HG03159 (cell line): ENCODE data around the gene PPIL4.
"Not testable (repeated sequence)": the region's sequence is repeated elsewhere in the genome, so short reads cannot be mapped to it uniquely, and the experiment has no call there.

Experiments used
- ATAC-seq: cut with Tn5 transposase; IDR thresholded peaks from one replicate; pipeline ENCODE4 v1.9.1; 2021; ENCODE audit warnings: mild to moderate bottlenecking, moderate library complexity; ENCODE audit not compliant: unreplicated experiment

The PPIL4 gene

DNA sequence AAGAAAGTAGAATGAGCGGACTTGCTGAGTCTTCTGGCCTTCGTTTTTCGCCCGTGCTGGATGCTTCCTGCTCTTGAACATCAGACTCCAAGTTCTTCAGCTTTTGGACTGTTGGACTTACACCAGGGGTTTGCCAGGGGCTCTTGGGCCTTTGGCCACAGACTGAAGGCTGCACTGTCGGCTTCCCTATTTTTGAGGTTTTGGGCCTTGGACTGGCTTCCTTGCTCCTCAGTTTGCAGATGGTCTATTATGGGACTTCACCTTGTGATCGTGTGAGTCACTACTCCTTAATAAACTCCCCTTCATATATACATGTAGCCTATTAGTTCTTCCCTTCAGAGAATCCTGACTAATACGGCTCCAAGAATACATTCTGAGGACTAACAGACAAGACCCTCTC, 83.1 kb downstream of the PPIL4 start:
- ATAC-seq = not testable (repeated sequence)

DNA sequence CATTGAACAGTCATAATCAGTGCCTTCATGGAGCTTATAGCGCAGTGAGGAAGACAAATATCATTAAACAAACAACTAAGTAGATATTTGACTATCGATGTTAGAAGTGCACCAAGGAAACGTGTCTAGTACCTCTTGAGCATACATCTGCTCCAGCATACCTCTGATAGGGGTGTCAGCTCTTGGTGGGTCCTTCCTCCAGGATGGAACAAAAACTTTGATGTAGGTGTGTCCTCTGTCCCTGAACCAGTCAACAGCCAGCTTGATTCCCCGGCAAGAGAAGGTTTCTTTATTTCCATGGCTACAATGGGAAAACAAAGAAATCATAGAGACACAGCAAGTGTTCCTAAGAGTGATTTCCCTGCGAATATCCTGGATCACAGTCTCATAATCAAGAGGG, 84.2 kb downstream of the PPIL4 start:
- no peak for ATAC-seq

DNA sequence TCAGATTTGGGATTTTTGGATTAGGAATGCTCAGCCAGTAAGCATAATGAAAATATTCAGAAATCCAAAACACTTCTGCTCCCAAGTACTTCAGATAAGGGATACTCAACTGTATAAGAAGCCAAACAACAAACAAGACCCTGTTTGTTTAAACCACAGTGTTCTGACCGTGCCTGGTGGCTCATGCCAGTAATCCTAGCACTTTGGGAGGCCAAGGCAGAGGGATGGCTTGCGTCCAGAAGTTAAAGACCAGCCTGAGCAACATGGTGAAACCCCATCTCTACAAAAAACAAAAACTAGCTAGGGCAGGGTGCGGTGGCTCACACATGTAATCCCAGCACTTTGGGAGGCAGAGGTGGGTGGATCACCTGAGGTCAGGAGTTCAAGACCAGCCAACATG, 85.6 kb downstream of the PPIL4 start:
- ATAC-seq = not testable (repeated sequence)

DNA sequence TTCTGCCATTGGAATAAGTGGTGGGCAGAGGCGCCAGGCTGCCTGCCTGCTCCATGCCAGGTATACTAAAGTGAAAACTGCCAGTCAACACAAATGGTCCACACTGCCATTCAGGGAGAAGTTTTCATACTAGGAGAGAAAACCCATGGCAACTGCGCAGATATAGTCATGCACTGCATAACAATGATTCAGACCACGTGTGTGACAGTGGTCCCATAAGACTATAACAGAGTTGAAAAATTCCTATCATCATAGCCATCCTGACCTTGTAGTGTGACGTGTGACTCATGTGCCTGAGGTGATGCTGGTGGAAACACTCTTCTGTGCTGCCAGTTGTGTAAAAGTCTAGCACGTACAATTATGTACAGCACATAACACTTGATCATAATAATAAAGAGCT, 86.1 kb downstream of the PPIL4 start:
- no peak for ATAC-seq

- no peak for ATAC-seq
Measured at GRCh38 chr6:149458806-149459205, 87.0 kb downstream of the PPIL4 start.

DNA sequence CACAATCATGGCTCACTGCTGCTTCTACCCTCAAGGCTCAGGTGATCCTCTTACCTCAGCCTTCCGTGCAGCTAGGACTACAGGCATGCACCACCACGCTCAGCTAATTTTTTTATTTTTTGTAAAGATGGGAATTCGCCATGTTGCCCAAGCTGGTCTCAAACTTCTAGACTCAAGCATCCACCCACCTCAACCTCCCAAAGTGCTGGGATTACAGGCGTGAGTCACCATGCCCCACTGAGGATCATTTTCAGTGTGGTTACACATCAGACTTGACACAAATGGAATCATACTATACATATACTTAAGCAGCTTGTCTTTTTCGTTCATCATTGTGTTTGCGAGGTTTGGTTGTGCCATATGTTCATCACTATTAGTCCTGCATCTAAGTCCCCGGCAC, 87.6 kb downstream of the PPIL4 start:
- no peak for ATAC-seq

DNA sequence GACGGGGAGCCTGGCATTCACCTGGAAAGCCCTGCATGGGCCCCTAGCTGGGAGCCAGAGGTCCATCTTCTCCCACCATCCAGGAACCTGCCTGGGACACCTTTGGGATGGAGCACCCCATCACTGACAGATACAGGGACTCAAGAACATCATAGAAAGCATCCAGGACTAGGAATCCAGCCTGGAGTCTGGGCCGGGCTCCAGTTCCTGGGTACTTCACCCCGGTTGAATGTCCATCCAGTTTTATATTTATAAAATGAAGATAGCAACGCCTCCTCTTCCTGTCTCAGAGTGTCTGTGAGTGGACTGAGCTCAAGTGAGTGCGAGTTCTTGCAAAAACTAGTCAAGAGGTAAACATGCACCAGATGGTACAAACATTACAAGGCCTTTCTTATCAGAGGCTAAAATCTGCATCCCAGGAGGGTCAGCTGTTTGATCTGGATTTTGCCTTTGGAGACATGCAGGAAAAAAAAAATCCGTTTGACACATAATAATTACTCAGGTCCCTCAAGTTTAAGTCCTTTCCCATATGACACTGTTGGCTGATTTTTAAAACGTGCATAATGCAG, 88.4 kb downstream of the PPIL4 start:
- ATAC-seq = no peak

DNA sequence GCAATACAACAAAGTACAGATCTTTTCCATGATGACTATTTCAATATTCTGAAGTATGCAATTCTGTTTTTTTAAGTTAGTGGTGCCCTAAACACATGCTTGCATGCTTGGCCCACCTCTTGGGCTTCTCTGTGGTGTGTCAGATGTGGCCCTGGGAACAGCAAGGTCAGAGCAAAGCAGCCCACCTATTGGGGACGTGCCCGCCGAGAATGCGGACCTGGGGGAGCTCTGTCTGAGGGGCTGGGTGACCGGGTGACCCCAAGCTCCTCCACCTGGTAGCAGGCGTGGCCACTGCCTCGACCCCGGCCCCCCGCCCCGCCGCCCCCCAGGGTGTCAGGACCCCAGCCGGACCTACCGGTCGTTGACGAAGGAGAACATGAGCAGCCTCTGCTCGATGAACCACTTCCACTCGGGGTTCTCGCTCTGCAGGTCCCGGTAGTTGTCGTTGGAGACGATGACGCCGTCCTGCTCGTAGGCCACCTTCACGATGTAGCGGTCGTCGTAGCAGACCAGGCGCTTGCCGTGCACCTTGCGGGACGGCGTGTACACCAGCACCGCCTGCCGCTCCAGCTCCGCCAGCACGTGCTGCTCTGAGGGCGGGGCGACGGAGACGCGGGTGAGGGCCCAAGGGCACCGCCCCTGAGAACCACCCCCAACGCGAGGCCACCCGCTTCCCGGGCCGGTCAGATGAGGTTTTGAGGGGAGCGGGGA, 89.4 kb downstream of the PPIL4 start:
- no peak for ATAC-seq

GRCh38 chr6:149455031-149455732, 90.7 kb downstream of the PPIL4 start:
- ATAC-seq = no peak
